Stomach (tissue), 4 donors: Measurements from ENCODE around the gene PTPRS.

Experiments used
- POLR2AphosphoS5 ChIP-seq, 3 donors: sonication (generic); formaldehyde crosslinking; IDR thresholded peaks; one replicate each; pipeline ENCODE4 v1.6.1; 2016; ENCODE audit warnings: antibody characterized with exemption in 3 of 3
- TF ChIP-seq, protein P1 (sequence below), 7 experiments: fragments of 450-650 bp in 4 of 7; fragments of 200-600 bp in 3 of 7; sonication (generic) in 3 of 7; IDR thresholded peaks; one replicate each; pipeline ENCODE4 v1.5.1; 2016 to 2019; ENCODE audit warnings: antibody characterized with exemption in 7 of 7, control low read depth in 2 of 7, mild to moderate bottlenecking in 1 of 7

DNA sequence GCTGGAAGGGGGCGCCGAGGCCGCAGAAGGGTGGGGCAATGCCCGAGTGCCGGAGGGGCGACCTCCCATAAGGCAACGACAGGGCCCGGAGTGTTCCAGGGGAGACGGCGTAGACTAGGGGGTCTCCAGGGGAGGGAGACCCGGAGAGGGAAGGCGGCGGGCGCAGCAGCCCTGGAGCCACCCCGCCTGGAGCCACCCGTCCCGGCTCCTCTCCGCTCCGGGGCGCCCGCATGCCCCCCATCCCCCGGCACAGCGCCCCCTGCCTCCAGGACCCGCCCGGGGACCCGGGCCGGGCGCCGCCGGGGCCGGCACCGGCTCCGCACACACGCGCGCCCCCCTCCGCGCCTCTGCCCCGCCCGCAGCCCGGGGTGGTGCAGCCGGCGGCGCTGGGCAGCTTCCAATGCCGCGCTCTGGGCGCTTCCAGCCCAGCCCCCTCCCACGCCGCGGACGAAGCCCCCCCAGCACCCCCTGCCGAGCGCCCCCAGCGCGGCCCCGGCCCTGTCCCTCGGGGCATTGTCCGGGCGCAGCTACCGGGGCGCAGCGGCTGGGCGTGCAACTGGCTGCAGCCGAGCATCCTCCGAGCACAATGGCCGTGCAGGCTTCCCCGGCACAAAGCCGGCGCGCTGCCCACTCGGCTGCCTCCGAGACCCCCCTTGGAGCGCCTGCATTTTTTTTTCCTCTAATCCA lies 519 bp downstream of the PTPRS start:
- TF ChIP-seq POLR2AphosphoS5 (IDR thresholded peaks at IDR 0.05) = no peak
- TF ChIP-seq, protein P1, sequence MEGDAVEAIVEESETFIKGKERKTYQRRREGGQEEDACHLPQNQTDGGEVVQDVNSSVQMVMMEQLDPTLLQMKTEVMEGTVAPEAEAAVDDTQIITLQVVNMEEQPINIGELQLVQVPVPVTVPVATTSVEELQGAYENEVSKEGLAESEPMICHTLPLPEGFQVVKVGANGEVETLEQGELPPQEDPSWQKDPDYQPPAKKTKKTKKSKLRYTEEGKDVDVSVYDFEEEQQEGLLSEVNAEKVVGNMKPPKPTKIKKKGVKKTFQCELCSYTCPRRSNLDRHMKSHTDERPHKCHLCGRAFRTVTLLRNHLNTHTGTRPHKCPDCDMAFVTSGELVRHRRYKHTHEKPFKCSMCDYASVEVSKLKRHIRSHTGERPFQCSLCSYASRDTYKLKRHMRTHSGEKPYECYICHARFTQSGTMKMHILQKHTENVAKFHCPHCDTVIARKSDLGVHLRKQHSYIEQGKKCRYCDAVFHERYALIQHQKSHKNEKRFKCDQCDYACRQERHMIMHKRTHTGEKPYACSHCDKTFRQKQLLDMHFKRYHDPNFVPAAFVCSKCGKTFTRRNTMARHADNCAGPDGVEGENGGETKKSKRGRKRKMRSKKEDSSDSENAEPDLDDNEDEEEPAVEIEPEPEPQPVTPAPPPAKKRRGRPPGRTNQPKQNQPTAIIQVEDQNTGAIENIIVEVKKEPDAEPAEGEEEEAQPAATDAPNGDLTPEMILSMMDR (IDR thresholded peaks at IDR 0.05) = peak in 1 of 7 experiments; percentile 10
